ENCODE measurements around the gene UST.

Gene UST

GRCh38 chr6:149049230-149049629 is 302.4 kb downstream of the UST start:
- DNase-seq, result no peak

- DNase-seq, result no peak
Observed at GRCh38 chr6:149050160-149050559, 303.3 kb downstream of the UST start.

GRCh38 chr6:149052350-149053106 is 305.7 kb downstream of the UST start:
- DNase-seq, result no peak

- no peak for DNase-seq
Observed at GRCh38 chr6:149053848-149054558, 307.2 kb downstream of the UST start.

GRCh38 chr6:149054559-149055194 is 307.8 kb downstream of the UST start:
- no peak for DNase-seq

GRCh38 chr6:149055195-149055899 is 308.5 kb downstream of the UST start:
- no peak for DNase-seq

- DNase-seq, result no peak
Observed at GRCh38 chr6:149056777-149057463, 310.1 kb downstream of the UST start.

- DNase-seq, result no peak
Observed at GRCh38 chr6:149057464-149057840, 310.6 kb downstream of the UST start.

GRCh38 chr6:149059557-149059956 is 312.7 kb downstream of the UST start:
- no peak for DNase-seq

- DNase-seq, result peak; percentile 23
Observed at GRCh38 chr6:149060300-149060984, 313.6 kb downstream of the UST start.

- no peak for DNase-seq
Observed at GRCh38 chr6:149060985-149061760, 314.3 kb downstream of the UST start.

GRCh38 chr6:149061930-149062329 is 315.1 kb downstream of the UST start:
- no peak for DNase-seq

- DNase-seq, result no peak
Observed at GRCh38 chr6:149062653-149063348, 316.0 kb downstream of the UST start.

- DNase-seq, result no peak
Observed at GRCh38 chr6:149063468-149063867, 316.6 kb downstream of the UST start.

- no peak for DNase-seq
Observed at GRCh38 chr6:149064001-149064659, 317.3 kb downstream of the UST start.

GRCh38 chr6:149064660-149065015 is 317.8 kb downstream of the UST start:
- DNase-seq, result no peak

GRCh38 chr6:149065121-149065520 is 318.3 kb downstream of the UST start:
- no peak for DNase-seq

GRCh38 chr6:149065658-149066556 is 319.1 kb downstream of the UST start:
- DNase-seq, result peak; percentile 11

- DNase-seq, result no peak
Observed at GRCh38 chr6:149071997-149072396, 325.2 kb downstream of the UST start.
